Lung (tissue), 16 donors: Measurements from ENCODE around the gene MCM3AP. TPM values are rescaled to one million over a fixed set of nuclear protein-coding genes. Genes with fewer than 3 reads are reported as not detected.
A peak's percentile ranks its signal among the peaks of the same experiment; 100 is the strongest.

Experiments used
- ATAC-seq: fragments of 200-7000 bp; cut with Tn5 transposase; one replicate; pipeline ENCODE4 v1.9.1; 2020; ENCODE audit warnings: moderate number of reproducible peaks; ENCODE audit not compliant: insufficient read depth, low FRiP score
- DNase-seq, 3 donors: peaks; one replicate each; pipeline ENCODE4 v3.0.0-alpha.2; 2013 to 2017
- H3K27ac ChIP-seq, 2 donors: one replicate each; pipeline ENCODE4 v1.5.1; 2013; ENCODE audit warnings: mild to moderate bottlenecking in 2 of 2, moderate library complexity in 2 of 2, control low read depth in 1 of 2, inconsistent platforms in 1 of 2, low read depth in 1 of 2, low read length in 1 of 2
- H3K27me3 ChIP-seq, 3 donors: one replicate each; pipeline ENCODE4 v1.5.1; 2013; ENCODE audit warnings: low read length in 2 of 3; ENCODE audit not compliant: control insufficient read depth in 3 of 3, insufficient read depth in 3 of 3
- H3K36me3 ChIP-seq, 4 donors: one replicate each; pipeline ENCODE4 v1.5.1; 2013; ENCODE audit warnings: low read length in 4 of 4, mild to moderate bottlenecking in 1 of 4, moderate library complexity in 1 of 4; ENCODE audit not compliant: control insufficient read depth in 4 of 4, insufficient read depth in 4 of 4
- H3K4me1 ChIP-seq, 5 donors: one replicate each; pipeline ENCODE4 v1.5.1; 2013; ENCODE audit warnings: low read length in 5 of 5, mild to moderate bottlenecking in 2 of 5, moderate library complexity in 1 of 5; ENCODE audit not compliant: control insufficient read depth in 5 of 5, insufficient read depth in 5 of 5
- H3K4me3 ChIP-seq: one replicate; pipeline ENCODE4 v1.5.1; 2013; ENCODE audit warnings: mild to moderate bottlenecking, control low read depth, moderate library complexity
- H3K9ac ChIP-seq, 2 donors: one replicate each; pipeline ENCODE4 v1.5.1; 2013; ENCODE audit warnings: low read length in 2 of 2, control low read depth in 1 of 2; ENCODE audit not compliant: insufficient read depth in 1 of 2
- H3K9me3 ChIP-seq, 4 donors: one replicate each; pipeline ENCODE4 v1.5.1; 2013; ENCODE audit warnings: low read length in 3 of 4, mild to moderate bottlenecking in 1 of 4, moderate library complexity in 1 of 4; ENCODE audit not compliant: control insufficient read depth in 4 of 4, insufficient read depth in 3 of 4
- CTCF ChIP-seq: IDR thresholded peaks from 2 replicates; pipeline ENCODE4 v1.5.1; 2012; ENCODE audit warnings: mild to moderate bottlenecking; ENCODE audit errors: control extremely low read depth, extremely low read depth
- WGBS, 2 donors: extraction: QIAGEN DNeasy Blood & Tissue Kit; methylation state at CpG; one replicate each; pipeline ENCODE4 v1.1.7; 2013; 5-methylcytosine and 5-hydroxymethylcytosine counted together
- long read RNA-seq, 5 donors: transcript quantifications; one replicate each; lab custom pipeline, GENCODE V29; 2026
- polyA plus RNA-seq, 2 donors: library from polyadenylated mRNA; stranded (reverse); fragments of 200-250 nt; gene quantifications; one replicate each; pipeline ENCODE4 v1.2.1, GENCODE V29; 2013
- total RNA-seq, 2 donors: library from RNA; depleted of rRNA in 1 of 2; stranded (reverse); fragments of >200 nt in 1 of 2; gene quantifications; one replicate each; pipeline ENCODE4 v1.2.1, GENCODE V29; 2014 to 2021
- donor health status: control.
- donor health status: control.
- donor health status: Bipolar disorder and iron deficiency.
- donor health status: healthy.
- donor health status: DM: yes; HTN: yes; CAD: no.

MCM3AP gene
- total RNA-seq (100 to 1,000 TPM; 114 TPM), polyA plus RNA-seq (10 to 100 TPM; 40.7 to 43.8 TPM)
- long read RNA-seq, donor 1, transcript MCM3AP-209 (2 exons, 199 nt): major isoform, 5 of 12 reads
- long read RNA-seq, donor 1, partial matches to known transcripts: 5 of 12 reads
- long read RNA-seq, donor 1, other reads (novel, unspliced or antisense): 0 of 12 reads
- long read RNA-seq, donor 2, partial matches to known transcripts: 32 of 50 reads
- long read RNA-seq, donor 2, other reads (novel, unspliced or antisense): 13 of 50 reads
- long read RNA-seq, donor 3, full-length matches to known transcripts: 9 of 29 reads
- long read RNA-seq, donor 3, partial matches to known transcripts: 6 of 29 reads
- long read RNA-seq, donor 3, other reads (novel, unspliced or antisense): 14 of 29 reads
- long read RNA-seq, donor 4, transcript MCM3AP-203 (2 exons, 876 nt): major isoform, 5 of 19 reads
- long read RNA-seq, donor 4, partial matches to known transcripts: 10 of 19 reads
- long read RNA-seq, donor 4, other reads (novel, unspliced or antisense): 0 of 19 reads
- long read RNA-seq, donor 5, full-length matches to known transcripts: 15 of 39 reads
- long read RNA-seq, donor 5, partial matches to known transcripts: 24 of 39 reads
- long read RNA-seq, donor 5, other reads (novel, unspliced or antisense): 0 of 39 reads

- WGBS, 2 donors: 32 to 37% methylated on average over 6 of the region's 6 CpGs
- Histone ChIP-seq H3K4me1 (peaks cover 11 to 31% (median 18%) of the 10 kb centered on the region in 5 donors), H3K27ac (peak within 1 kb of the TSS; percentile 94 to 96), H3K27me3 (no peaks in the 10 kb centered on the region), H3K36me3 (peaks cover 2 to 19% (median 13%) of the 10 kb centered on the region in 4 donors), H3K9me3 (no peaks in the 10 kb centered on the region), H3K4me3 (peak within 1 kb of the TSS; percentile 85), H3K9ac (peak within 1 kb of the TSS; percentile 80)
- no peak for TF ChIP-seq CTCF
- DNase-seq: no peak
- no peak for ATAC-seq
Measured at GRCh38 chr21:46285206-46285661, at the start of gene MCM3AP. Gene MCM3AP (minus strand): TSS chr21:46285611. CDS start chr21:46285286, 325 bp downstream.

GRCh38 chr21:46334351-46335140 is 49.1 kb upstream of the MCM3AP start:
- no peak for TF ChIP-seq CTCF
- H3K27me3 ChIP-seq: no peaks in the 10 kb centered on the region
- DNase-seq: no peak
- 93 to 96% methylated on average over 12 of the region's 12 CpGs for WGBS, 2 donors
- H3K9me3 ChIP-seq: no peaks in the 10 kb centered on the region
- no peak overlapping the region for H3K27ac ChIP-seq
- no peak for ATAC-seq
- peaks cover 13 to 26% (median 23%) of the 10 kb centered on the region in 4 donors for H3K36me3 ChIP-seq
- H3K4me1 ChIP-seq: no peaks in the 10 kb centered on the region
- H3K9ac ChIP-seq: no peak overlapping the region
- H3K4me3 ChIP-seq: no peak overlapping the region

DNA sequence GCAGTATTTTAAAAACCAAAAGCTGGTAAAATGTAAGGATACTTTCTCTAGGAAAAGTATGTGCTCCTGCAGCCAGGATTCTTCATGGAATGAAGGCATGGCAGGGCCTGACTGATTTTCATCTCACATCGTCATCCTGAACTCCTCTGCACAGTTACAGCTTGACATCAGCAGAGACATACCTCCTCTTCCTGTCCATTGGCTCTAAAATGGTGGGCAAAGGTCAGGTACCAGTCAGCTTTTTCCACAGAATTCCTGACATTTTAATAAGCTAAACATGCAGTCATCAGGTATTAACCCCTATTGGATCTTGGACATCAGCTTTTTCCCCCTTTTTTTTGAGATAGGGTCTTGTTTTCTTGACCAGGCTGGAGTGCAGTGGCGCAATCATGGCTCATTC is 44.4 kb upstream of the MCM3AP start:
- H3K9ac ChIP-seq: no peak overlapping the region
- no peak for TF ChIP-seq CTCF
- H3K4me1 ChIP-seq: peaks cover 0 to 11% (median 2%) of the 10 kb centered on the region in 5 donors
- no peak overlapping the region for H3K4me3 ChIP-seq
- 92 to 98% methylated on average over 2 of the region's 2 CpGs for WGBS, 2 donors
- peaks cover 9 to 25% (median 13%) of the 10 kb centered on the region in 4 donors for H3K36me3 ChIP-seq
- DNase-seq (no peak), ATAC-seq (no peak)
- H3K27me3 ChIP-seq: no peaks in the 10 kb centered on the region
- peaks cover 0 to 1% (median 0%) of the 10 kb centered on the region in 4 donors for H3K9me3 ChIP-seq
- no peak overlapping the region for H3K27ac ChIP-seq
